Measurements from ENCODE around the gene DGCR2.

DNA sequence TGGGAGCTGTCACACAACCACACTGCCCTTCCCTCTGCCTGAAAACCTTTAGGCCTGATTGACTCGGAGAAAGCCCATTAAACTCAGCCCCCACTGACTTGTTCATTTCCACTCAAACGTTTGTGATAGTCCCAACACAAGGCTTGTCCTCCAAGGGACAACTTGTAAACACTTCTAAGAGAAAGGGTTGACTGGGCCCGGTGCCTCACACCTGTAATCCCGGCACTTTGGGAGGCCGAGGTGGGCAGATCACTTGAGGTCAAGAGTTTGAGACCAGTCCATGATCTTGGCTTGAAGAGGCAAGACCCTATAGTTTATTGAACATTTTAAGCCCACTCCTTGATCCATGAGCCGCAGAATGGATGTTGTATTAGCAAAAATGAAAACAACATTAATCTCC is 122.8 kb downstream of the DGCR2 start:
- TF ChIP-seq, protein P1, sequence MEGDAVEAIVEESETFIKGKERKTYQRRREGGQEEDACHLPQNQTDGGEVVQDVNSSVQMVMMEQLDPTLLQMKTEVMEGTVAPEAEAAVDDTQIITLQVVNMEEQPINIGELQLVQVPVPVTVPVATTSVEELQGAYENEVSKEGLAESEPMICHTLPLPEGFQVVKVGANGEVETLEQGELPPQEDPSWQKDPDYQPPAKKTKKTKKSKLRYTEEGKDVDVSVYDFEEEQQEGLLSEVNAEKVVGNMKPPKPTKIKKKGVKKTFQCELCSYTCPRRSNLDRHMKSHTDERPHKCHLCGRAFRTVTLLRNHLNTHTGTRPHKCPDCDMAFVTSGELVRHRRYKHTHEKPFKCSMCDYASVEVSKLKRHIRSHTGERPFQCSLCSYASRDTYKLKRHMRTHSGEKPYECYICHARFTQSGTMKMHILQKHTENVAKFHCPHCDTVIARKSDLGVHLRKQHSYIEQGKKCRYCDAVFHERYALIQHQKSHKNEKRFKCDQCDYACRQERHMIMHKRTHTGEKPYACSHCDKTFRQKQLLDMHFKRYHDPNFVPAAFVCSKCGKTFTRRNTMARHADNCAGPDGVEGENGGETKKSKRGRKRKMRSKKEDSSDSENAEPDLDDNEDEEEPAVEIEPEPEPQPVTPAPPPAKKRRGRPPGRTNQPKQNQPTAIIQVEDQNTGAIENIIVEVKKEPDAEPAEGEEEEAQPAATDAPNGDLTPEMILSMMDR (IDR thresholded peaks at IDR 0.05): no peak
- no peak for TF ChIP-seq EZH2phosphoT487 (IDR thresholded peaks at IDR 0.05)
